Smooth muscle cell (in vitro differentiated cells): ENCODE measurements around the gene STK17B. TPM values are rescaled to one million over a fixed set of nuclear protein-coding genes. Genes with fewer than 3 reads are reported as not detected.

Source experiments
- DNase-seq: peaks from one replicate; lab custom pipeline; 2025; ENCODE audit not compliant: unreplicated experiment; lab: John Stamatoyannopoulos, UW
- H2AFZ ChIP-seq: fragments of 200-600 bp; sonication (generic); 2 replicates; pipeline ENCODE4 v1.6.0; 2016; ENCODE audit warnings: antibody characterized with exemption, low read depth, mild to moderate bottlenecking
- H3F3A ChIP-seq: fragments of 200-600 bp; sonication (generic); 2 replicates; pipeline ENCODE4 v1.6.0; 2017; ENCODE audit warnings: antibody characterized with exemption, low read depth
- H3K27ac ChIP-seq: fragments of 200-600 bp; sonication (generic); 2 replicates; pipeline ENCODE4 v1.5.1; 2016; ENCODE audit warnings: low read depth, mild to moderate bottlenecking
- H3K27me3 ChIP-seq: fragments of 200-600 bp; sonication (generic); 2 replicates; pipeline ENCODE4 v1.6.1; 2016; ENCODE audit warnings: low read depth, mild to moderate bottlenecking
- H3K36me3 ChIP-seq: fragments of 200-600 bp; sonication (generic); 2 replicates; pipeline ENCODE4 v1.5.1; 2016; ENCODE audit warnings: low read depth
- H3K4me1 ChIP-seq: fragments of 200-600 bp; sonication (generic); 2 replicates; pipeline ENCODE4 v1.5.1; 2016; ENCODE audit warnings: low read depth
- H3K4me2 ChIP-seq: fragments of 200-600 bp; sonication (generic); 2 replicates; pipeline ENCODE4 v1.6.0; 2016; ENCODE audit warnings: mild to moderate bottlenecking
- H3K4me3 ChIP-seq: fragments of 200-600 bp; sonication (generic); 2 replicates; pipeline ENCODE4 v1.5.1; 2016; ENCODE audit warnings: mild to moderate bottlenecking
- H3K79me2 ChIP-seq: fragments of 200-600 bp; sonication (generic); 2 replicates; pipeline ENCODE4 v1.6.0; 2016; ENCODE audit warnings: low read depth, mild to moderate bottlenecking
- H3K9ac ChIP-seq: fragments of 200-600 bp; sonication (generic); 2 replicates; pipeline ENCODE4 v1.6.0; 2016; ENCODE audit warnings: low read depth
- H3K9me3 ChIP-seq: fragments of 200-600 bp; sonication (generic); replicated peaks from 2 replicates; pipeline ENCODE4 v1.5.1; 2016; ENCODE audit warnings: low read depth
- H4K20me1 ChIP-seq: fragments of 200-600 bp; sonication (generic); 2 replicates; pipeline ENCODE4 v1.6.0; 2016; ENCODE audit warnings: low read depth
- WGBS: methylation state at CpG from one replicate; pipeline ENCODE4 v1.1.7; 2016; ENCODE audit warnings: low lambda C conversion rate; 5-methylcytosine and 5-hydroxymethylcytosine counted together
- polyA plus RNA-seq: library from polyadenylated mRNA; unstranded; fragments of >200 nt; fragmentation: Nextera tagmentation; extraction: Ambion mirVana; gene quantifications from 2 replicates; pipeline ENCODE4 v1.2.1, GENCODE V29; 2016
- total RNA-seq: library from RNA; depleted of rRNA; stranded (reverse); fragments of >200 nt; gene quantifications from 2 replicates; pipeline ENCODE4 v1.2.3, GENCODE V29; 2014
- TF ChIP-seq, protein P1 (sequence below): fragments of 200-600 bp; sonication (generic); IDR thresholded peaks from 2 replicates; pipeline ENCODE4 v1.5.1; 2017; ENCODE audit warnings: borderline replicate concordance, mild to moderate bottlenecking, antibody characterized with exemption; ENCODE audit not compliant: insufficient read depth, poor library complexity, severe bottlenecking

STK17B gene
- total and polyA plus RNA-seq, 2 experiments from 2014 or later, result 33.5 to 165 TPM

- Histone ChIP-seq H4K20me1 (no peaks in the 10 kb centered on the region), H3K4me3 (no peak overlapping the region), H3F3A (no peaks in the 10 kb centered on the region), H3K27me3 (no peaks in the 10 kb centered on the region), H3K79me2 (no peaks in the 10 kb centered on the region), H3K27ac (no peak overlapping the region), H3K4me1 (no peaks in the 10 kb centered on the region), H2AFZ (no peak overlapping the region), H3K4me2 (no peak overlapping the region), H3K36me3 (no peaks in the 10 kb centered on the region), H3K9ac (no peak overlapping the region), H3K9me3 (no peaks in the 10 kb centered on the region)
- DNase-seq, result no peak
- TF ChIP-seq, protein P1, sequence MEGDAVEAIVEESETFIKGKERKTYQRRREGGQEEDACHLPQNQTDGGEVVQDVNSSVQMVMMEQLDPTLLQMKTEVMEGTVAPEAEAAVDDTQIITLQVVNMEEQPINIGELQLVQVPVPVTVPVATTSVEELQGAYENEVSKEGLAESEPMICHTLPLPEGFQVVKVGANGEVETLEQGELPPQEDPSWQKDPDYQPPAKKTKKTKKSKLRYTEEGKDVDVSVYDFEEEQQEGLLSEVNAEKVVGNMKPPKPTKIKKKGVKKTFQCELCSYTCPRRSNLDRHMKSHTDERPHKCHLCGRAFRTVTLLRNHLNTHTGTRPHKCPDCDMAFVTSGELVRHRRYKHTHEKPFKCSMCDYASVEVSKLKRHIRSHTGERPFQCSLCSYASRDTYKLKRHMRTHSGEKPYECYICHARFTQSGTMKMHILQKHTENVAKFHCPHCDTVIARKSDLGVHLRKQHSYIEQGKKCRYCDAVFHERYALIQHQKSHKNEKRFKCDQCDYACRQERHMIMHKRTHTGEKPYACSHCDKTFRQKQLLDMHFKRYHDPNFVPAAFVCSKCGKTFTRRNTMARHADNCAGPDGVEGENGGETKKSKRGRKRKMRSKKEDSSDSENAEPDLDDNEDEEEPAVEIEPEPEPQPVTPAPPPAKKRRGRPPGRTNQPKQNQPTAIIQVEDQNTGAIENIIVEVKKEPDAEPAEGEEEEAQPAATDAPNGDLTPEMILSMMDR, result no peak
- WGBS, result 41% methylated on average over 6 of the region's 6 CpGs
Observed at GRCh38 chr2:196101325-196101991, 69.9 kb downstream of the STK17B start.

DNA sequence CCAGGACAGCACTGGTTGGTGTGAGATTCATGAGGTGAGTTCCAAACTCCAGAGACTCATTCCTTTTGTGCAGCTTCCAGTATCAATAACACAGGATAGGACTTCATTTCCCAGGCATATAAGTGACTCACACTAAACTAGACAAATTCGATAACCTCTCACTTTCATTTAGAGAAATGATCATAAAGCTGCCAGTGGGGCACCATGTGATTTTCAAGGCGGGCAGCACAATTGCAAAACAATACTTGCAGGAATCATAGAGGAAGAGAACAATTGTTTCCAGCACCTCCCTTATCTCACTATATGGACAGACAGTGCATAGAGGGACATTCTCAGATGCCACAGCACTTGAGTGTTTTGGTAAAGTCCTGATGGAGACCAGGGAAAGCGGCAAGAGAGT, 71.5 kb downstream of the STK17B start:
- DNase-seq, result no peak
- Histone ChIP-seq H3K4me2 (no peak overlapping the region), H3K4me1 (no peaks in the 10 kb centered on the region), H3K79me2 (no peaks in the 10 kb centered on the region), H3K4me3 (no peak overlapping the region), H3K36me3 (no peaks in the 10 kb centered on the region), H3K27ac (no peak overlapping the region), H4K20me1 (no peaks in the 10 kb centered on the region), H3K27me3 (no peaks in the 10 kb centered on the region), H3K9me3 (no peaks in the 10 kb centered on the region), H3F3A (no peaks in the 10 kb centered on the region), H2AFZ (no peak overlapping the region), H3K9ac (no peak overlapping the region)
- 94% methylated on average over 3 of the region's 3 CpGs for WGBS
- TF ChIP-seq, protein P1, result no peak

- Histone ChIP-seq H3F3A (no peaks in the 10 kb centered on the region), H2AFZ (no peak overlapping the region), H3K4me2 (no peak overlapping the region), H3K4me3 (no peak overlapping the region), H3K36me3 (no peaks in the 10 kb centered on the region), H3K4me1 (no peaks in the 10 kb centered on the region), H4K20me1 (no peaks in the 10 kb centered on the region), H3K79me2 (no peaks in the 10 kb centered on the region), H3K9me3 (no peaks in the 10 kb centered on the region), H3K9ac (no peak overlapping the region), H3K27ac (no peak overlapping the region), H3K27me3 (no peaks in the 10 kb centered on the region)
- TF ChIP-seq, protein P1, result no peak
- no peak for DNase-seq
- 93% methylated on average over 6 of the region's 6 CpGs for WGBS
Observed at GRCh38 chr2:196097864-196098660, 73.3 kb downstream of the STK17B start.
